EH (cell line): ENCODE measurements around the gene MTHFD1L.
"Not testable (repeated sequence)": the region's sequence is repeated elsewhere in the genome, so short reads cannot be mapped to it uniquely, and the experiment has no call there.

Experiments
- DNase-seq: peaks from one replicate; pipeline ENCODE4 v3.0.0-alpha.2; 2015; ENCODE audit warnings: low read depth

MTHFD1L gene

GRCh38 chr6:151095538-151096254 lies 230.2 kb downstream of the MTHFD1L start:
- no peak for DNase-seq

GRCh38 chr6:151096255-151096612 lies 230.7 kb downstream of the MTHFD1L start:
- no peak for DNase-seq

- DNase-seq: peak; percentile 40
Measured at GRCh38 chr6:151096691-151097606, 231.4 kb downstream of the MTHFD1L start.

GRCh38 chr6:151098166-151098565 lies 232.7 kb downstream of the MTHFD1L start:
- DNase-seq: no peak

GRCh38 chr6:151100326-151100725 lies 234.8 kb downstream of the MTHFD1L start:
- no peak for DNase-seq

- no peak for DNase-seq
Measured at GRCh38 chr6:151101161-151101815, 235.8 kb downstream of the MTHFD1L start.

GRCh38 chr6:151101816-151102694 lies 236.6 kb downstream of the MTHFD1L start:
- no peak for DNase-seq

GRCh38 chr6:151103266-151103665 lies 237.8 kb downstream of the MTHFD1L start:
- no peak for DNase-seq

- DNase-seq: no peak
Measured at GRCh38 chr6:151107897-151108427, 242.5 kb downstream of the MTHFD1L start.

GRCh38 chr6:151108548-151108947 lies 243.0 kb downstream of the MTHFD1L start:
- DNase-seq: no peak

- DNase-seq: no peak
Measured at GRCh38 chr6:151109361-151109760, 243.9 kb downstream of the MTHFD1L start.

- no peak for DNase-seq
Measured at GRCh38 chr6:151109869-151110575, 244.5 kb downstream of the MTHFD1L start.

- no peak for DNase-seq
Measured at GRCh38 chr6:151110576-151110905, 245.0 kb downstream of the MTHFD1L start.

- DNase-seq: no peak
Measured at GRCh38 chr6:151111670-151112069, 246.2 kb downstream of the MTHFD1L start.

- no peak for DNase-seq
Measured at GRCh38 chr6:151112130-151112529, 246.6 kb downstream of the MTHFD1L start.

GRCh38 chr6:151112884-151113283 lies 247.4 kb downstream of the MTHFD1L start:
- DNase-seq: not testable (repeated sequence)

- no peak for DNase-seq
Measured at GRCh38 chr6:151113641-151114040, 248.1 kb downstream of the MTHFD1L start.

- no peak for DNase-seq
Measured at GRCh38 chr6:151118461-151119123, 253.1 kb downstream of the MTHFD1L start.

- no peak for DNase-seq
Measured at GRCh38 chr6:151119823-151120524, 254.5 kb downstream of the MTHFD1L start.

- no peak for DNase-seq
Measured at GRCh38 chr6:151121900-151122299, 256.4 kb downstream of the MTHFD1L start.
